Peyer's patch (tissue), 4 donors: ENCODE results near the gene FRYL. TPM values are rescaled to one million over a fixed set of nuclear protein-coding genes. Genes with fewer than 3 reads are reported as not detected.
"Not testable (repeated sequence)": the region's sequence is repeated elsewhere in the genome, so short reads cannot be mapped to it uniquely, and the experiment has no call there.

ENCODE experiments used
- DNase-seq, 3 donors: peaks; one replicate each; pipeline ENCODE4 v3.0.0-alpha.2; 2017 to 2019
- H3K27ac ChIP-seq, 4 donors: fragments of 200-600 bp; sonication (generic); one replicate each; pipeline ENCODE4 v1.5.1; 2016 to 2019
- H3K27me3 ChIP-seq, 2 donors: fragments of 200-600 bp; sonication (generic); one replicate each; pipeline ENCODE4 v1.5.1; 2019
- H3K36me3 ChIP-seq, 3 donors: fragments of 200-600 bp; sonication (generic); one replicate each; pipeline ENCODE4 v1.5.1; 2016 to 2019
- H3K4me1 ChIP-seq, 4 donors: fragments of 200-600 bp; sonication (generic); one replicate each; pipeline ENCODE4 v1.5.1; 2016 to 2019
- H3K4me3 ChIP-seq, 4 donors: fragments of 200-600 bp; sonication (generic); 1 replicate in 3 of 4; 2 replicates in 1 of 4; pipeline ENCODE4 v1.5.1; 2016 to 2019; ENCODE audit warnings: mild to moderate bottlenecking in 1 of 4
- H3K9me3 ChIP-seq, 4 donors: fragments of 200-600 bp; sonication (generic); one replicate each; pipeline ENCODE4 v1.5.1; 2016 to 2019; ENCODE audit warnings: mild to moderate bottlenecking in 1 of 4
- POLR2A ChIP-seq, 2 donors: fragments of 450-650 bp; IDR thresholded peaks; one replicate each; pipeline ENCODE4 v1.5.1; 2017; ENCODE audit warnings: antibody characterized with exemption in 2 of 2, mild to moderate bottlenecking in 2 of 2, moderate library complexity in 2 of 2
- total RNA-seq, 4 donors: library from RNA; depleted of rRNA; stranded (reverse); fragments of >200 nt; gene quantifications; one replicate each; pipeline ENCODE4 v1.1.0, GENCODE V29; 2016
- TF ChIP-seq, protein P1 (sequence below), 6 experiments: fragments of 450-650 bp in 4 of 6; fragments of 200-600 bp in 2 of 6; sonication (generic) in 1 of 6; IDR thresholded peaks; one replicate each; pipeline ENCODE4 v1.5.1; 2017 to 2019; ENCODE audit warnings: antibody characterized with exemption in 6 of 6, mild to moderate bottlenecking in 3 of 6, moderate library complexity in 1 of 6

The FRYL gene
- total RNA-seq, 4 donors from 2014 or later = 220 to 253 (median 241) TPM

DNA sequence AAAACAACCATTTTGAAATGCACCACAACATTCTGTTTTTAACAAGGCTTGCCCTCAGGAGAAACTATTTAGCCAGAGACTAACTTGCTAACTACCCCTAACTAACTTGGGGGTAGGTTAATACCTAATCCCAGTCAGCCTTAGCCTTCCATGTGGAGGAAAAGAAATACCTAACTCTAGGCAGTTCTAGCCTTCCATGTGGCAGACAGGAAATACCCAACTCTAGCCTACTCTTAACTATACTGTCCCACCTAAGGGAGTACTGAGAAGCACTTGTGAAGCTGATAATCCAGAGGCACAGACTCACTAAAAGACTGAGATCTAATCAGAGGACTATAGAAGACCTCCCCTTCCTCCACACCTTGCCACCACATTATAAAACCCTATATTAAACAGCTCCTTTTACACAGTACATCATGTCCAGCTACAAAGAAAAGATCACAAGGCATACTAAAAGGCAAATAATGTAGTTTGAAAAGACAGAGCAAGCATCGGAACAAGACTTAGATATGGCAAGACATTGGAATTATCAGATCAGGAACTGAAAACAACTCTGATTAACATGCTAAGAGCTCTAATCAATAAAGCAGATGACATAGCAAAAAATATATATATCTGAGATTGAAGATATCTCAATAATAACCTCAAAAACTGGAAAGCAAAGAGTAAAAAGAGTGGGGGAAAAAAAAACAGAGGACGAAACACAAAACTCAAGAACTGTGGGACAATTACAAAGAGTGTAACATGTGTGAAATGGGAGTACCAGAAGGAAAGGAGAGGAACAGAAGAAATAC is 52.2 kb downstream of the FRYL start:
- Histone ChIP-seq H3K27me3 (no peaks in the 10 kb centered on the region), H3K27ac (no peak overlapping the region), H3K4me3 (no peak overlapping the region), H3K36me3 (no peaks in the 10 kb centered on the region), H3K4me1 (peaks cover 0 to 9% (median 2%) of the 10 kb centered on the region in 4 donors), H3K9me3 (no peaks in the 10 kb centered on the region)
- TF ChIP-seq POLR2A (IDR thresholded peaks at IDR 0.05) = no peak
- TF ChIP-seq, protein P1, sequence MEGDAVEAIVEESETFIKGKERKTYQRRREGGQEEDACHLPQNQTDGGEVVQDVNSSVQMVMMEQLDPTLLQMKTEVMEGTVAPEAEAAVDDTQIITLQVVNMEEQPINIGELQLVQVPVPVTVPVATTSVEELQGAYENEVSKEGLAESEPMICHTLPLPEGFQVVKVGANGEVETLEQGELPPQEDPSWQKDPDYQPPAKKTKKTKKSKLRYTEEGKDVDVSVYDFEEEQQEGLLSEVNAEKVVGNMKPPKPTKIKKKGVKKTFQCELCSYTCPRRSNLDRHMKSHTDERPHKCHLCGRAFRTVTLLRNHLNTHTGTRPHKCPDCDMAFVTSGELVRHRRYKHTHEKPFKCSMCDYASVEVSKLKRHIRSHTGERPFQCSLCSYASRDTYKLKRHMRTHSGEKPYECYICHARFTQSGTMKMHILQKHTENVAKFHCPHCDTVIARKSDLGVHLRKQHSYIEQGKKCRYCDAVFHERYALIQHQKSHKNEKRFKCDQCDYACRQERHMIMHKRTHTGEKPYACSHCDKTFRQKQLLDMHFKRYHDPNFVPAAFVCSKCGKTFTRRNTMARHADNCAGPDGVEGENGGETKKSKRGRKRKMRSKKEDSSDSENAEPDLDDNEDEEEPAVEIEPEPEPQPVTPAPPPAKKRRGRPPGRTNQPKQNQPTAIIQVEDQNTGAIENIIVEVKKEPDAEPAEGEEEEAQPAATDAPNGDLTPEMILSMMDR (IDR thresholded peaks at IDR 0.05) = no peak
- DNase-seq = no peak

DNA sequence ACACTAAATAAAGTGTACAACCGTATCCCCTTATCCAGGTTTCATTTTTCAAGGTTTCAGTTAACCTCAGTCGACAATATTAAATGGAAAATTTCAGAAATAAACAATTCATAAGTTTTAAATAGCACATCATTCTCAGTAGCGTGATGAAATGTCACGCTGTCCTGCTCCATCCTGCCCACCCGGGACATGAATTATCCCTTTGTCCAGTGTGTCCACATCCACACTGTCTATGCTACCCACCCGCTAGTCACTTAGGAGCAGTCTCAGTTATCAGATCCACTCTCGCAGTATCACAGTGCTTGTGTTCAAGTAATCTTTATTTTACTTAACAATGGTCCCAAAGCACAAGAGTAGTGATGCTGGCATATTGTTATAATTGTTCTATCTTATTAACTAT is 54.7 kb downstream of the FRYL start:
- Histone ChIP-seq H3K4me1 (peaks cover 0 to 9% (median 2%) of the 10 kb centered on the region in 4 donors), H3K9me3 (no peaks in the 10 kb centered on the region), H3K27me3 (no peaks in the 10 kb centered on the region), H3K27ac (no peak overlapping the region), H3K4me3 (no peak overlapping the region), H3K36me3 (no peaks in the 10 kb centered on the region)
- TF ChIP-seq, protein P1 (IDR thresholded peaks at IDR 0.05) = no peak
- no peak for TF ChIP-seq POLR2A (IDR thresholded peaks at IDR 0.05)
- no peak for DNase-seq

DNA sequence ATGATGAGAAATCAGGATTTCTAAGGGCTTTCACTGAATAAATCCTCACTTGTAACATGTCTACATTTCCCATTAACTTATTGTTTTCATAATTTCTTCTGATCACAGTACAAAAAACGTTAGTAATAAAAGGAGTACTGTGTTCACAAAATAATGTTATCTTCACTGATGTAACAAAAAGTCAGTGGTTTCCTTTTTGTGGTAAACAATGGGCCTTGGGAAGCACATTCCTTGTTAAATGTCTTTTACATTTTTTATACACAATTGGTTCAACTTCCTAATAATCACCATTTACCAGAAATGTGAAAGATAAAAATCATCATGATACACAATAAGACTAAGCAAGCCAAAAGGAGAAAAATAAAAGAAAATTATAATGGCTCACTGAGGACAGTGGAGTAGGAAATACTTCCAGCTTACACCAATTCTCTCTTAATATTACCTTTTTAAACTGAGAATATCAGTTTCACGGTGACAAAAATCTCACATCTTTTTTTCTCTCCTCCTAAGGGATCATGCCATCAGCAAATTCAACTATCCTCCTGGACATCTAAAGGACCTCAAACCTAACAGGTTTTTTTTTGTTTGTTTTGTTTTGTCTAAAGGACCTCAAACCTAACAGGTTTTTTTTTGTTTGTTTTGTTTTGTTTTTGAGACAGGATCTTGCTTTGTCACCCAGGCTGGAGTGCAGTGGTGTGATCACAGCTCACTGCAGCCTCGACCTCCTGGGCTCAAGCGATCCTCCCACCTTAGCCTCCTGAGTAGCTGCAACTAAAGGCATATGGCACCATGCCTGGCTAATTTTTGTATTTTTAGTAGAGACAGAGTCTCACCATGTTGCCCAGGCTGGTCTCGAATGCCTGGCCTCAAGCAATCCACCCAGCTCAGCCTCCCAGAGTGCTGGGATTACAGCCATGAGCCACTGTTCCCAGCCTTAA is 57.3 kb downstream of the FRYL start:
- no peak overlapping the region for H3K27ac ChIP-seq
- H3K27me3 ChIP-seq = no peaks in the 10 kb centered on the region
- peaks cover 0 to 14% (median 0%) of the 10 kb centered on the region in 4 donors for H3K4me1 ChIP-seq
- no peak for TF ChIP-seq POLR2A (IDR thresholded peaks at IDR 0.05)
- TF ChIP-seq, protein P1 (IDR thresholded peaks at IDR 0.05) = no peak
- H3K4me3 ChIP-seq = no peak overlapping the region
- no peak for DNase-seq
- no peaks in the 10 kb centered on the region for H3K9me3 ChIP-seq
- no peaks in the 10 kb centered on the region for H3K36me3 ChIP-seq

DNA sequence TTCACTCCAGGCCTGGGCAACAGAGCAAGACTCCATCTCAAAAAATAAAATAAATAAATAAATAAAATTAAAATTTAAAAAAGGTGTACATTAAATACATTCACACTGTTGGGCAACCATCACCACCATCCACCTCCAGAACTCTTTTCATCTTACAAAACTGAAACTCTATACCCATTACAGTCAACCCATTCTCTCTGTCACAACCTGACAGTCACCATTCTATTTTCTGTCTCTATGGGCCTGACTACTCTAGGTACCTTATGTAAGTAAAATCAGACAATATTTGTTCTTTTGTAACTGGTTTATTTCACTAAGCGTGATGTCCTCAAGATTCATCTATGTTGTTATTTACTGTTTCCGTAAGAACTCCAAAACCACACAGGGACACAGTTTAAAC is 59.6 kb downstream of the FRYL start:
- Histone ChIP-seq H3K27me3 (no peaks in the 10 kb centered on the region), H3K4me3 (no peak overlapping the region), H3K4me1 (peaks cover 0 to 4% (median 0%) of the 10 kb centered on the region in 4 donors), H3K27ac (no peak overlapping the region), H3K9me3 (no peaks in the 10 kb centered on the region), H3K36me3 (no peaks in the 10 kb centered on the region)
- no peak for DNase-seq
- TF ChIP-seq, protein P1 (IDR thresholded peaks at IDR 0.05) = no peak
- no peak for TF ChIP-seq POLR2A (IDR thresholded peaks at IDR 0.05)

DNA sequence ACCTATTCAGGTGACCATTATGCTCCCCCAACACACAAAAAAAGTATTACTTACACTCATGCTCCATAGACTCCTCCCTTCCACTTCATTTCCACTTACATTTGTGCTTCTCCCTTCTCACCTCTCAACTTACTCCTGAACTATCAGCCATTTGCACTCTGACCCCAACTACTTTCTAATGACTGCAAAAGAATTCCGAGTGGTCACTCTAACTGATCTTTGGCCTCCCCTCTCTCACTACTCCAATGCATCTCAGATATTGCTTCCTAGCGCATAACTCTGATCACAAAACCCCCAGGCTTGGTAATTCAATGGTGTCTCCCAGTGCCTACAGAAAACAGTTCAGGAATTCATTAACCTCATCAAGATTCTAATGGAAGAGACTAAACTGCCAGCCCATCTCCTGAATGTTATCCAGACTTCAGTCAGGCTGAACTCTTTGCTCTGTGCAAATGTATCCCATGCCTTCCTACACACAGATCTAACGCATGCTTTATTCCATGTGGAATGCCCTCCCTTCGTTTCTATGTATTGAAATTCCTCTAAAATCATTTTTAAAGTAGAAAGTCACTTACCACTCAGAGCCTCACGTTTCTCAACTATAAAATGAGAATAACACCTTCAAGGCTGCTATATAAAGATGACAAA is 61.1 kb downstream of the FRYL start:
- DNase-seq = no peak
- H3K4me3 ChIP-seq = no peak overlapping the region
- TF ChIP-seq, protein P1 (IDR thresholded peaks at IDR 0.05) = no peak
- no peak for TF ChIP-seq POLR2A (IDR thresholded peaks at IDR 0.05)
- H3K36me3 ChIP-seq = no peaks in the 10 kb centered on the region
- no peaks in the 10 kb centered on the region for H3K9me3 ChIP-seq
- no peak overlapping the region for H3K27ac ChIP-seq
- H3K27me3 ChIP-seq = no peaks in the 10 kb centered on the region
- H3K4me1 ChIP-seq = peaks cover 0 to 4% (median 0%) of the 10 kb centered on the region in 4 donors

DNA sequence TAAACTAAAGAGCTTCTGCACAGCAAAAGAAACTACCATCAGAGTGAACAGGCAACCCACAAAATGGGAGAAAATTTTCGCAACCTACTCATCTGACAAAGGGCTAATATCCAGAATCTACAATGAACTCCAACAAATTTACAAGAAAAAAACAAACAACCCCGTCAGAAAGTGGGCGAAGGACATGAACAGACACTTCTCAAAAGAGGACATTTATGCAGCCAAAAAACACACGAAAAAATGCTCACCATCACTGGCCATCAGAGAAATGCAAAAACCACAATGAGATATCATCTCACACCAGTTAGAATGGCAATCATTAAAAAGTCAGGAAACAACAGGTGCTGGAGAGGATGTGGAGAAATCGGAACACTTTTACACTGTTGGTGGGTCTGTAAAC is 63.8 kb downstream of the FRYL start:
- H3K4me3 ChIP-seq, H3K9me3 ChIP-seq, H3K27ac ChIP-seq, H3K36me3 ChIP-seq, H3K27me3 ChIP-seq, H3K4me1 ChIP-seq, DNase-seq: not testable (repeated sequence)
